Activated CD4-positive, alpha-beta T cell treated with anti-CD3 and anti-CD28 coated beads for 36 hours (primary cell): ENCODE measurements around the gene DAZAP2. TPM values are rescaled to one million over a fixed set of nuclear protein-coding genes. Genes with fewer than 3 reads are reported as not detected.
A peak's percentile ranks its signal among the peaks of the same experiment; 100 is the strongest.

Source experiments
- ATAC-seq: fragments of 200-7000 bp; cut with Tn5 transposase; one replicate; pipeline ENCODE4 v1.10.0; 2021; ENCODE audit warnings: mild to moderate bottlenecking, moderate library complexity
- CTCF ChIA-PET: fragments of 350-600 bp; sonication (Branson Sonifier 250); formaldehyde crosslinking; loops from one replicate; lab custom pipeline; 2021; ENCODE audit warnings: antibody characterized with exemption; lab: Charles Lee
- POLR2A ChIA-PET: fragments of 350-600 bp; sonication (Branson Sonifier 250); formaldehyde crosslinking; loops from one replicate; lab custom pipeline; 2021; ENCODE audit warnings: antibody characterized with exemption, inconsistent platforms; lab: Charles Lee
- DNase-seq: peaks from one replicate; pipeline ENCODE4 v3.0.0-alpha.2; 2020
- H3K27ac Mint-ChIP-seq: one replicate; pipeline ENCODE4 v1.8.0; 2021; ENCODE audit warnings: mixed read lengths
- H3K27me3 Mint-ChIP-seq: one replicate; pipeline ENCODE4 v1.8.0; 2021; ENCODE audit warnings: mixed read lengths
- H3K36me3 Mint-ChIP-seq: one replicate; pipeline ENCODE4 v1.8.0; 2021; ENCODE audit warnings: low read depth, mixed read lengths
- H3K4me1 Mint-ChIP-seq: one replicate; pipeline ENCODE4 v1.8.0; 2021; ENCODE audit warnings: mixed read lengths
- H3K4me3 Mint-ChIP-seq: one replicate; pipeline ENCODE4 v1.8.0; 2021; ENCODE audit warnings: mild to moderate bottlenecking, moderate library complexity, mixed read lengths
- H3K9me3 Mint-ChIP-seq: one replicate; pipeline ENCODE4 v1.8.0; 2021; ENCODE audit warnings: low read depth, mixed read lengths
- intact Hi-C, 2 experiments: fragments of 100-400 bp; cut with DNase I in 1 of 2; cut with micrococcal nuclease in 1 of 2; formaldehyde crosslinking; loops; one replicate each; pipeline versions ENCODE4 v1.14.2 to v1.15.1; 2022 to 2024; cut with DNase I, micrococcal nuclease
- total RNA-seq, 2 experiments: library from RNA; stranded (reverse); gene quantifications; one replicate each; pipeline ENCODE4 v1.2.3, GENCODE V29; 2021

Gene DAZAP2
- total RNA-seq, 2 experiments from 2014 or later, result 94.8 to 95.2 TPM

DNA sequence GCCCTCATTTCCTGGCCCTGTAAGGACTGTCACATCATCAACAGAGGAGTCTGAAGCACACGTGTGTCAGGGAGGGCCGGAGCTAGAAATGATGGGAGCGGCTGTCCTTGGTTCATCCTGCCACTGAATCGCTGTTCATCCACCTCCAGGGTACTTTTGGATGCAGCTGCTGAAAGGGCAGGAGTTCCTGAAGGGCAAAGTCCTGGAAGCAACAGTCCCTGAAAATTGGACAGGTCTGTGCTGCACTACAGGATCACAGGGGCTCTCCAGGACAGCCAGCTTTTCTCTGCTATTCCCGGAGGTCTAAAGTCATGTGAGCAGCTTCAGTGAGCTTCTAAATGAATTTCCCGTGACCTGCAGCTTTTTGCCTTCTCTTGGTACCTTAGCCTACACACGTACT lies 38.5 kb upstream of the DAZAP2 start:
- ChIA-PET CTCF (no interaction called here), POLR2A (no interaction called here)
- no peak overlapping the region for H3K27ac Mint-ChIP-seq
- no peaks in the 10 kb centered on the region for H3K9me3 Mint-ChIP-seq
- peaks cover 5% of the 10 kb centered on the region for H3K36me3 Mint-ChIP-seq
- DNase-seq, result no peak
- no peaks in the 10 kb centered on the region for H3K27me3 Mint-ChIP-seq
- no peak overlapping the region for H3K4me3 Mint-ChIP-seq
- peaks cover 17% of the 10 kb centered on the region for H3K4me1 Mint-ChIP-seq
- intact Hi-C loops, result no loop called here
- ATAC-seq, result no peak

DNA sequence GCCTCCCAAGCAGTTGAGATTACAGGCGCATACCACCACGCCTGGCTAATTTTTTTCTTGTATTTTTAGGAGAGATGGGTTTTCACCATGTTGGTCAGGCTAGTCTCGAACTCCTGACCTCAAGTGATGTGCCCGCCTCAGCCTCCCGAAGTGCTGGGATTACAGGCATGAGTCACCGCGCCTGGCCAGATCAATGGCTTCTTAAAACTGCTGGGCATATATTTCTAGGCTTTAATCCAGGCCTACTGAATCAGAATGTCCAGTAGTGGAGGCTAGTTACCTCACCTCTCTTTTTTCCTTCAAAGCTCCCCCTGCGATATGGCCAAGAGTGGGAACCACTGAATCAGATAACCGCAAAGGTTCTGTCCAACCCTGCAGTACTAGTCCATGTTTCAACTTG lies 37.8 kb upstream of the DAZAP2 start:
- Mint-ChIP-seq H3K27me3 (no peaks in the 10 kb centered on the region), H3K9me3 (no peaks in the 10 kb centered on the region), H3K4me3 (no peak overlapping the region), H3K4me1 (peaks cover 19% of the 10 kb centered on the region), H3K36me3 (peaks cover 7% of the 10 kb centered on the region), H3K27ac (no peak overlapping the region)
- ChIA-PET CTCF (interaction anchor here (1.1 kb wide), 1 partner anchor 52 kb away, joined by 3 read pairs; no protein-coding TSS in a partner anchor), POLR2A (no interaction called here)
- no peak for ATAC-seq
- DNase-seq, result no peak
- intact Hi-C loops, result no loop called here

GRCh38 chr12:51202718-51203117 lies 35.9 kb upstream of the DAZAP2 start:
- H3K9me3 Mint-ChIP-seq, result no peaks in the 10 kb centered on the region
- H3K4me3 Mint-ChIP-seq, result no peak overlapping the region
- POLR2A ChIA-PET, result no interaction called here
- H3K36me3 Mint-ChIP-seq, result peaks cover 8% of the 10 kb centered on the region
- DNase-seq (peak; percentile 34), ATAC-seq (peak; percentile 82)
- CTCF ChIA-PET, result no interaction called here
- peak overlapping the region; percentile 71 for H3K27ac Mint-ChIP-seq
- intact Hi-C loops, result no loop called here
- no peaks in the 10 kb centered on the region for H3K27me3 Mint-ChIP-seq
- peaks cover 19% of the 10 kb centered on the region for H3K4me1 Mint-ChIP-seq

DNA sequence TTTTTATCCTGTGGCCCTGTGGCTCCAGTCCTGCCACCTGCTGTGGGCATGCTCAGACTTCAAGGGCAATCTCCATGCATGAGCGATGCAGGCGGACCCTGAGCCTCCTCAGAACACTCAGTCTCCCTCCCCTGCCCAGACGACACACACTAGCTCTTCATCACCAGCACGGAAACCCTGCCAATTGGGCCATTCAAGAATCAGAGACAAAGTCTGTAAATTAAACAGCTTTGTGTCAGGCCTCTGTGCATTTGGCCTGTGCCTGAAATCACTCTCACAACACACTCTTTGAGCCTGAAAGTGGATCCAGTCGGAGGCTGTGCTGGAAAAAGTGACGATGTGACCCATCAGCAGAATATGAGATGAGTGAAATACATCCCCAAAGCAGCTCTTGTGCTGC lies 33.3 kb upstream of the DAZAP2 start:
- intact Hi-C loops, result no loop called here
- ATAC-seq, result no peak

DNA sequence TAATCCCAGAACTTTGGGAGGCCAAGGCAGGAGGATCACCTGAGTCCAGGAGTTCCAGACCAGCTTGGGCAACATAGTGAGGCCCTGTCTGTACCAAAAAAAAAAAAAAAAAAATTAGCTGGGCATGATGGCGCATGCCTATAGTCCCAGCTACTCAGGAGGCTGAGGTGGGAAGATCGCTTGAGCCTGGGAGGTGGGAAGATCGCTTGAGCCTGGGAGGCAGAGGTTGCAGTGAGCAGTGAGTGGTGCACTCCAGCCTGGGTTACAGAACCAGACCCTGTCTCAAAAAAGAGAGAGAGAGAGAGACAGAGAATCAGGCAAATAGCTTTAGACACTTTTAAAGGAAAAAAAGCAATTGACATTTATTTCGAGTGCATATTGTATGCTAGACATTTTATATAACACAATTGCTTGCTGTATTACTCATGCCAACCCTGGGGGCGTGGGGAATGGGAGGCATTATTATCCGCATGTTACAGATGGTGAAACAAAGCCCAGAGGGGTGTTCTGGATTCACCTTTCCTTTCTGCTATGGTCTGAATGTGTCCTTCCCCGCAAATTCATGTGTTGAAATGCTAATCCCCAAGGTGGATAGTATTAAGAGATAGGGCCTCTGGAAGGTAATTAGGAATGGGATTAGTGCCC lies 30.5 kb upstream of the DAZAP2 start:
- intact Hi-C loops, result no loop called here
- H3K4me1 Mint-ChIP-seq, result peaks cover 8% of the 10 kb centered on the region
- ChIA-PET POLR2A (interaction anchor here (0.7 kb wide), 1 partner anchor 35 kb away, joined by 3 read pairs; no protein-coding TSS in a partner anchor), CTCF (interaction anchor here (0.6 to 1.0 kb wide), 2 partner anchors 10 to 39 kb away, joined by 3 to 6 read pairs; partner anchors contain the start of gene POU6F1)
- H3K27me3 Mint-ChIP-seq, result no peaks in the 10 kb centered on the region
- H3K4me3 Mint-ChIP-seq, result no peak overlapping the region
- DNase-seq, result no peak
- no peak for ATAC-seq
- H3K27ac Mint-ChIP-seq, result no peak overlapping the region
- no peaks in the 10 kb centered on the region for H3K9me3 Mint-ChIP-seq
- H3K36me3 Mint-ChIP-seq, result peaks cover 4% of the 10 kb centered on the region

More for the DNA sequence above, 33.3 kb upstream of the DAZAP2 start:
- Mint-ChIP-seq H3K4me3 (no peak overlapping the region), H3K27me3 (no peaks in the 10 kb centered on the region), H3K36me3 (peaks cover 4% of the 10 kb centered on the region), H3K4me1 (peaks cover 19% of the 10 kb centered on the region), H3K9me3 (no peaks in the 10 kb centered on the region), H3K27ac (peak overlapping the region; percentile 69)
- no peak for DNase-seq
- ChIA-PET POLR2A (no interaction called here), CTCF (interaction anchor here (0.6 to 0.7 kb wide), 3 partner anchors 27 to 344 kb away, joined by 4 to 5 read pairs (median 4); no protein-coding TSS in a partner anchor)

GRCh38 chr12:51209259-51209658 lies 29.4 kb upstream of the DAZAP2 start:
- Mint-ChIP-seq H3K4me3 (no peak overlapping the region), H3K9me3 (no peaks in the 10 kb centered on the region), H3K36me3 (peaks cover 4% of the 10 kb centered on the region), H3K4me1 (peaks cover 2% of the 10 kb centered on the region), H3K27me3 (no peaks in the 10 kb centered on the region), H3K27ac (no peak overlapping the region)
- ChIA-PET POLR2A (no interaction called here), CTCF (interaction anchor here (0.7 to 1.0 kb wide), 2 partner anchors 9 to 26 kb away, joined by 3 to 6 read pairs; partner anchors contain the start of gene POU6F1)
- DNase-seq (no peak), ATAC-seq (no peak)
- intact Hi-C loops, result no loop called here

DNA sequence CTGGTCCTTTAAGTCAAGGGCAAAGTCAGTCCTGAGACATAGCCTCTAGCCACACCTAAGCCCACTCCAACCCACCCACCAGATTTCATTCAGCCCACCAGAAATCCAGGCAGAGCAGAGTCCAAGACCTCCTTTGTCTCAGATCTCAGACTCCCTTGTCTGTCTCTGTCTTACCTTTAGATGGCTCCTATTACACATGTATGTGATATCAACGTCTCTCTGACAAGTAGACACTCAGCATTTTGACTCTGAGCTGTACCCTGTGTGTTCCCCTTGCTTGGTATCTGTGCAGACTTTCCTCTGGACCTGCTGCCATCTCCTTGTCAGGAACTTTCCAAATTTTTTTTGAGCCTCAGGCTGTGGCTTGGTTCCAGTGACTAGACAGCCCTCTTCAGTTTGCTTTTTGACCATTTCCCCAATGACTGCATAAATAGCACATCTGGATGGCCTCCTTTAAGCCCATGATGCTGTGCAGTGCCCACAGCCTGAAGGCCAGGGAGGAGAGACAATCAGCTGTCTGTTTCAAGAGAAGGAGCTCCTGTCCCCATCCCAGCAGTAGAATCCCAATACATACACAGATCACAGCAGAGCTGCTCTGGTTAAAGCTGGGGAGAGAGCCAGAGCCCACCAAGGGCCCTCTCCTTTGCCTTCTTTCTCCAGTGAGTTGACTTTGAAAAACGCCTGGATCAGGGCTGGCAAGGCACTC lies 27.8 kb upstream of the DAZAP2 start:
- DNase-seq (no peak), ATAC-seq (no peak)
- Mint-ChIP-seq H3K27me3 (no peaks in the 10 kb centered on the region), H3K4me1 (no peaks in the 10 kb centered on the region), H3K36me3 (peaks cover 3% of the 10 kb centered on the region), H3K9me3 (no peaks in the 10 kb centered on the region), H3K27ac (no peak overlapping the region), H3K4me3 (no peak overlapping the region)
- CTCF ChIA-PET, result interaction anchor here (0.5 to 0.9 kb wide), 5 partner anchors 28 to 210 kb away, joined by 3 to 8 read pairs (median 3); partner anchors contain the start of gene DAZAP2
- POLR2A ChIA-PET, result interaction anchor here (0.6 kb wide), 1 partner anchor 984 kb away, joined by 4 read pairs; no protein-coding TSS in a partner anchor
- intact Hi-C loops, result no loop called here

DNA sequence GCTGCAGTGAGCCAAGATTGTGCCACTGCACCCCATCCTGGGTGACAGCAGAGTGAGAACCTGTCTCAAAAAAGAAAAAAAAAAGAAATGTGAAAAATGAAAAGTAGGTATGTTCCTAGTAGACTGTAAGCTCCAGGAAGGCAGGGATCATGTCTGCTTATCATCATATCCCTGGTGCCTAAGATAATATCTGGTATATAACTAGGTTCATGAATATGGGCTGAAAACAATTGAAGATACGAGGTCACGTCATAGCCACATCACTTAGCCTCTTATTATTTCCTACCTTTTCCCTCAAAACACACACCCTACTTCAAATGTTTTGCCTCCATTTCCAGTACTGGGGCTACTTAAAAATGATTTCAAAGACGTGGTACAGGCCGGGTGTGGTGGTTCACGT lies 23.7 kb upstream of the DAZAP2 start:
- H3K36me3 Mint-ChIP-seq, result peaks cover 2% of the 10 kb centered on the region
- no peaks in the 10 kb centered on the region for H3K27me3 Mint-ChIP-seq
- no peak overlapping the region for H3K4me3 Mint-ChIP-seq
- no peak overlapping the region for H3K27ac Mint-ChIP-seq
- intact Hi-C loops, result no loop called here
- no peaks in the 10 kb centered on the region for H3K9me3 Mint-ChIP-seq
- peaks cover 16% of the 10 kb centered on the region for H3K4me1 Mint-ChIP-seq
- no peak for ATAC-seq
- ChIA-PET CTCF (interaction anchor here (1.0 kb wide), 1 partner anchor 126 kb away, joined by 4 read pairs; no protein-coding TSS in a partner anchor), POLR2A (interaction anchor here (0.6 kb wide), 1 partner anchor 9 kb away, joined by 3 read pairs; no protein-coding TSS in a partner anchor)
- no peak for DNase-seq

- POLR2A ChIA-PET, result interaction anchor here (0.6 kb wide), 1 partner anchor 443 kb away, joined by 4 read pairs; no protein-coding TSS in a partner anchor
Measured at GRCh38 chr12:51216642-51217041, 22.0 kb upstream of the DAZAP2 start.

GRCh38 chr12:51217133-51217967 lies 21.3 kb upstream of the DAZAP2 start:
- H3K36me3 Mint-ChIP-seq, result peaks cover 2% of the 10 kb centered on the region
- no peaks in the 10 kb centered on the region for H3K27me3 Mint-ChIP-seq
- DNase-seq (peak; percentile 64), ATAC-seq (peak; percentile 31)
- ChIA-PET POLR2A (interaction anchor here (0.5 to 1.6 kb wide), 5 partner anchors 21 to 655 kb away, joined by 3 to 23 read pairs (median 4); partner anchors contain the start of gene DAZAP2), CTCF (interaction anchor here (0.7 to 2.3 kb wide), 8 partner anchors 9 to 124 kb away, joined by 3 to 7 read pairs (median 6); partner anchors contain the start of gene DAZAP2)
- intact Hi-C loops, result no loop called here
- peak overlapping the region; percentile 95 for H3K27ac Mint-ChIP-seq
- peaks cover 17% of the 10 kb centered on the region for H3K4me1 Mint-ChIP-seq
- peak overlapping the region; percentile 91 for H3K4me3 Mint-ChIP-seq
- no peaks in the 10 kb centered on the region for H3K9me3 Mint-ChIP-seq

More at GRCh38 chr12:51216642-51217041, 22.0 kb upstream of the DAZAP2 start:
- CTCF ChIA-PET, result interaction anchor here (0.7 to 2.3 kb wide), 3 partner anchors 22 to 111 kb away, joined by 3 to 7 read pairs (median 6); partner anchors contain the start of gene DAZAP2
- Mint-ChIP-seq H3K9me3 (no peaks in the 10 kb centered on the region), H3K27me3 (no peaks in the 10 kb centered on the region), H3K4me1 (peaks cover 17% of the 10 kb centered on the region), H3K36me3 (peaks cover 2% of the 10 kb centered on the region), H3K4me3 (peak overlapping the region; percentile 57), H3K27ac (peak overlapping the region; percentile 78)
- intact Hi-C loops, result no loop called here
- DNase-seq (no peak), ATAC-seq (no peak)
